GM12873 (cell line): ENCODE data around the gene KCNK10.

Source experiments
- CTCF ChIP-seq: IDR thresholded peaks from 2 replicates; pipeline ENCODE4 v1.5.1; 2012; ENCODE audit warnings: low read depth, mild to moderate bottlenecking, moderate library complexity, low read length, control low read depth; ENCODE audit not compliant: insufficient read depth; ENCODE audit errors: missing control alignments

KCNK10 gene

GRCh38 chr14:88351966-88352691 is 29.1 kb upstream of the KCNK10 start:
- no peak for TF ChIP-seq CTCF

GRCh38 chr14:88348546-88348945 is 25.5 kb upstream of the KCNK10 start:
- no peak for TF ChIP-seq CTCF

- no peak for TF ChIP-seq CTCF
Observed at GRCh38 chr14:88346048-88346639, 23.1 kb upstream of the KCNK10 start.

- no peak for TF ChIP-seq CTCF
Observed at GRCh38 chr14:88342980-88343379, 19.9 kb upstream of the KCNK10 start.

GRCh38 chr14:88340357-88340756 is 17.3 kb upstream of the KCNK10 start:
- TF ChIP-seq CTCF, result no peak

- TF ChIP-seq CTCF, result peak; percentile 6
Observed at GRCh38 chr14:88333036-88333435, 10.0 kb upstream of the KCNK10 start.

- TF ChIP-seq CTCF, result no peak
Observed at GRCh38 chr14:88327497-88327896, 4.4 kb upstream of the KCNK10 start.
